C4-2B (cell line): Measurements from ENCODE around the gene DNASE2B.

Experiments used
- ZFX ChIP-seq: fragments of 450-650 bp; IDR thresholded peaks from 2 replicates; pipeline ENCODE4 v1.6.1; 2017
- TF ChIP-seq, protein P1 (sequence below): fragments of 450-650 bp; conservative IDR thresholded peaks from 2 replicates; pipeline ENCODE4 v1.5.1; 2017; ENCODE audit warnings: mild to moderate bottlenecking

DNA sequence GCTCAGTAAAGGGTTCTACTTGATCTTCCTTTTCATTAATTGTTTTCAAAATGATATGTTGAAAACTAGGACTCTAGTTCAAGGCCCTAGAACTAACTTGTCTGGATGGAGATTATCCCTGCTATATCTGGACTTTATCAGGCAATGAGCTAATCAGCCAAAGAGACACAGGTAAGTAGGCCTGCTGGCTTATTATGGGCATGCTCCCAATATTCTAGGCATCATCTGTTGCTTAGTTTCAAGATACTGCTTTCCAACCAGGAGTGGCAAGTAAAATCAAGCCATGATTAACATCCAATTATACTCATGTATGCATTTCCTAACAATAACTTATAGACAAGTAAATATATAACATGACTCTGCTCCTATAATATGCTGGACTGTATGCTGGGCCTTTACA, 4.2 kb downstream of the DNASE2B start:
- TF ChIP-seq, protein P1, sequence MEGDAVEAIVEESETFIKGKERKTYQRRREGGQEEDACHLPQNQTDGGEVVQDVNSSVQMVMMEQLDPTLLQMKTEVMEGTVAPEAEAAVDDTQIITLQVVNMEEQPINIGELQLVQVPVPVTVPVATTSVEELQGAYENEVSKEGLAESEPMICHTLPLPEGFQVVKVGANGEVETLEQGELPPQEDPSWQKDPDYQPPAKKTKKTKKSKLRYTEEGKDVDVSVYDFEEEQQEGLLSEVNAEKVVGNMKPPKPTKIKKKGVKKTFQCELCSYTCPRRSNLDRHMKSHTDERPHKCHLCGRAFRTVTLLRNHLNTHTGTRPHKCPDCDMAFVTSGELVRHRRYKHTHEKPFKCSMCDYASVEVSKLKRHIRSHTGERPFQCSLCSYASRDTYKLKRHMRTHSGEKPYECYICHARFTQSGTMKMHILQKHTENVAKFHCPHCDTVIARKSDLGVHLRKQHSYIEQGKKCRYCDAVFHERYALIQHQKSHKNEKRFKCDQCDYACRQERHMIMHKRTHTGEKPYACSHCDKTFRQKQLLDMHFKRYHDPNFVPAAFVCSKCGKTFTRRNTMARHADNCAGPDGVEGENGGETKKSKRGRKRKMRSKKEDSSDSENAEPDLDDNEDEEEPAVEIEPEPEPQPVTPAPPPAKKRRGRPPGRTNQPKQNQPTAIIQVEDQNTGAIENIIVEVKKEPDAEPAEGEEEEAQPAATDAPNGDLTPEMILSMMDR, result no peak
- no peak for TF ChIP-seq ZFX
